OCI-LY7 (cell line): ENCODE results near the gene LDB3.

ENCODE experiments used
- CTCF ChIP-seq: fragments of 200-600 bp; sonication (generic); conservative IDR thresholded peaks from 2 replicates; pipeline ENCODE4 v1.5.1; 2014; ENCODE audit warnings: mild to moderate bottlenecking, antibody characterized with exemption, low read length, moderate library complexity, mixed read lengths
- EZH2phosphoT487 ChIP-seq: fragments of 200-600 bp; sonication (generic); IDR thresholded peaks from 2 replicates; pipeline ENCODE4 v1.6.1; 2018; ENCODE audit warnings: low read depth, borderline replicate concordance, mild to moderate bottlenecking, mixed run types, antibody characterized with exemption, low read length, moderate library complexity, mixed read lengths

- TF ChIP-seq CTCF (no peak), EZH2phosphoT487 (no peak)
Observed at GRCh38 chr10:86709396-86710185, 41.3 kb downstream of the LDB3 start.
